Spleen (tissue), 11 donors: ENCODE measurements around the gene SAP130. TPM values are rescaled to one million over a fixed set of nuclear protein-coding genes. Genes with fewer than 3 reads are reported as not detected.

ENCODE experiments used
- polyA plus RNA-seq, 3 donors: library from polyadenylated mRNA; stranded (reverse); fragments of 200-250 nt; gene quantifications; one replicate each; pipeline ENCODE4 v1.2.1, GENCODE V29; 2013
- small RNA-seq, 4 donors: library from RNA; depleted of rRNA; stranded (forward); fragments of <200 nt; gene quantifications; one replicate each; pipeline ENCODE3, GENCODE V24; 2016
- total RNA-seq, 7 donors: library from RNA; depleted of rRNA in 3 of 7; stranded (reverse); fragments of >200 nt in 3 of 7; fragmentation: NEBNext Ultra II Directional in 4 of 7; extraction: Animal tissue kit (Norgen Biotek cat#: 25700) in 4 of 7; gene quantifications; one replicate each; pipeline versions ENCODE4 v1.1.0 to v1.2.1, GENCODE V29; 2016 to 2021
- donor health status: healthy with polysubstance abuse.
- donor health status: DM: no; HTN: no; CAD: no; lungs with moderate emphysema.
- donor health status: DM: no; HTN: no; CAD: no.
- donor health status: Bipolar disorder and iron deficiency.
- donor health status: healthy.
- donor health status: DM: no; HTN: no; CAD: no.
- donor health status: DM: yes; HTN: yes; CAD: no.

The SAP130 gene
- total and polyA plus RNA-seq, 10 donors, result 3.6 to 23.5 (median 16.5) TPM

Small RNA genes lying within 50 kb of the gene (small RNA-seq; reads per million reads assigned to genes)
- 0 reads per million in 4 donors for gene AC012306.1
- 0 to 0.08 (median 0) reads per million in 4 donors for gene AC108059.3
- gene RF00019, result 0 reads per million in 4 donors

Other genes with a start within 250 kb of the SAP130 start
- 10 to 100 TPM; 56.6 to 85.3 (median 64.1) TPM for gene WDR33, start 216.9 kb downstream of the SAP130 start, total RNA-seq
- 10 to 100 TPM; 15.4 to 18.4 (median 17.5) TPM for gene WDR33, start 216.9 kb downstream of the SAP130 start, polyA plus RNA-seq
- 10 to 100 TPM; 16.1 to 29.8 (median 25.6) TPM for gene POLR2D, start 169.9 kb downstream of the SAP130 start, total RNA-seq
- 10 to 100 TPM; 11.4 to 16.0 (median 13.4) TPM for gene POLR2D, start 169.9 kb downstream of the SAP130 start, polyA plus RNA-seq
- gene AMMECR1L, start 142.1 kb downstream of the SAP130 start, total RNA-seq, result 10 to 100 TPM; 12.9 to 17.2 (median 15.0) TPM
- gene AMMECR1L, start 142.1 kb downstream of the SAP130 start, polyA plus RNA-seq, result 1 to 10 TPM; 4.8 to 8.3 (median 7.7) TPM
- gene UGGT1, start 63.1 kb upstream of the SAP130 start, total RNA-seq, result 10 to 100 TPM; 43.9 to 64.6 (median 50.0) TPM
- 1 to 10 TPM; 4.0 to 6.7 (median 4.5) TPM for gene UGGT1, start 63.1 kb upstream of the SAP130 start, polyA plus RNA-seq